HG02852 (cell line): Measurements from ENCODE around the gene TRIM67.
"Not testable (repeated sequence)": the region's sequence is repeated elsewhere in the genome, so short reads cannot be mapped to it uniquely, and the experiment has no call there.

ENCODE experiments used
- ATAC-seq: cut with Tn5 transposase; IDR thresholded peaks from one replicate; pipeline ENCODE4 v1.9.1; 2021; ENCODE audit warnings: mild to moderate bottlenecking, moderate library complexity; ENCODE audit not compliant: unreplicated experiment

Gene TRIM67

GRCh38 chr1:231201979-231202633 lies 40.2 kb downstream of the TRIM67 start:
- ATAC-seq, result no peak

GRCh38 chr1:231203259-231204057 lies 41.6 kb downstream of the TRIM67 start:
- ATAC-seq, result no peak

- no peak for ATAC-seq
These were observed 45.0 kb downstream of the TRIM67 start for GRCh38 chr1:231206856-231207255.

- ATAC-seq, result no peak
These were observed 45.6 kb downstream of the TRIM67 start for GRCh38 chr1:231207437-231207836.

GRCh38 chr1:231208980-231209379 lies 47.1 kb downstream of the TRIM67 start:
- no peak for ATAC-seq

GRCh38 chr1:231209531-231209930 lies 47.7 kb downstream of the TRIM67 start:
- ATAC-seq, result no peak

- no peak for ATAC-seq
These were observed 48.3 kb downstream of the TRIM67 start for GRCh38 chr1:231210126-231210525.

- ATAC-seq, result peak; percentile 82
These were observed 49.4 kb downstream of the TRIM67 start for GRCh38 chr1:231211005-231211857.

- ATAC-seq, result not testable (repeated sequence)
These were observed 50.4 kb downstream of the TRIM67 start for GRCh38 chr1:231212301-231212700.

- no peak for ATAC-seq
These were observed 52.1 kb downstream of the TRIM67 start for GRCh38 chr1:231213831-231214573.

GRCh38 chr1:231214918-231215680 lies 53.2 kb downstream of the TRIM67 start:
- ATAC-seq, result peak; percentile 34

GRCh38 chr1:231215681-231216385 lies 54.0 kb downstream of the TRIM67 start:
- ATAC-seq, result peak; percentile 2

GRCh38 chr1:231216498-231216897 lies 54.6 kb downstream of the TRIM67 start:
- no peak for ATAC-seq

GRCh38 chr1:231217056-231217455 lies 55.2 kb downstream of the TRIM67 start:
- no peak for ATAC-seq

- ATAC-seq, result no peak
These were observed 56.2 kb downstream of the TRIM67 start for GRCh38 chr1:231218078-231218477.

GRCh38 chr1:231219422-231220401 lies 57.9 kb downstream of the TRIM67 start:
- no peak for ATAC-seq

- no peak for ATAC-seq
These were observed 58.9 kb downstream of the TRIM67 start for GRCh38 chr1:231220801-231221200.

GRCh38 chr1:231226156-231226555 lies 64.3 kb downstream of the TRIM67 start:
- no peak for ATAC-seq
